Fibroblast of gingiva (primary cell): ENCODE results near the gene TGM5.
"Not testable (repeated sequence)": the region's sequence is repeated elsewhere in the genome, so short reads cannot be mapped to it uniquely, and the experiment has no call there.

Source experiments
- DNase-seq: peaks from one replicate; pipeline ENCODE4 v3.0.0-alpha.2; 2011; ENCODE audit warnings: low read depth

The TGM5 gene

GRCh38 chr15:43275740-43276562 is 9.2 kb upstream of the TGM5 start:
- no peak for DNase-seq

- DNase-seq: no peak
Observed at GRCh38 chr15:43274136-43274535, 7.4 kb upstream of the TGM5 start.

- no peak for DNase-seq
Observed at GRCh38 chr15:43273243-43273642, 6.5 kb upstream of the TGM5 start.

- DNase-seq: not testable (repeated sequence)
Observed at GRCh38 chr15:43271908-43272307, 5.2 kb upstream of the TGM5 start.

- DNase-seq: no peak
Observed at GRCh38 chr15:43270676-43271306, 4.1 kb upstream of the TGM5 start.

- no peak for DNase-seq
Observed at GRCh38 chr15:43270113-43270665, 3.5 kb upstream of the TGM5 start.

- no peak for DNase-seq
Observed at GRCh38 chr15:43268111-43269105, 1.7 kb upstream of the TGM5 start.

GRCh38 chr15:43267439-43267838 is 711 bp upstream of the TGM5 start:
- no peak for DNase-seq

GRCh38 chr15:43266386-43266785 is 342 bp downstream of the TGM5 start:
- DNase-seq: no peak

- no peak for DNase-seq
Observed at GRCh38 chr15:43260011-43260615, 6.6 kb downstream of the TGM5 start.

- no peak for DNase-seq
Observed at GRCh38 chr15:43258781-43259180, 7.9 kb downstream of the TGM5 start.

- DNase-seq: no peak
Observed at GRCh38 chr15:43256341-43256740, 10.4 kb downstream of the TGM5 start.

- no peak for DNase-seq
Observed at GRCh38 chr15:43255376-43255775, 11.4 kb downstream of the TGM5 start.

- no peak for DNase-seq
Observed at GRCh38 chr15:43253431-43254403, 13.0 kb downstream of the TGM5 start.

- DNase-seq: no peak
Observed at GRCh38 chr15:43251871-43252250, 14.9 kb downstream of the TGM5 start.

- DNase-seq: no peak
Observed at GRCh38 chr15:43251185-43251870, 15.4 kb downstream of the TGM5 start.

GRCh38 chr15:43250785-43251184 is 15.9 kb downstream of the TGM5 start:
- DNase-seq: no peak

GRCh38 chr15:43249699-43250203 is 17.0 kb downstream of the TGM5 start:
- peak; percentile 50 for DNase-seq

- no peak for DNase-seq
Observed at GRCh38 chr15:43249236-43249635, 17.5 kb downstream of the TGM5 start.
